Fibroblast of the aortic adventitia (primary cell): ENCODE measurements around the gene CYS1. TPM values are rescaled to one million over a fixed set of nuclear protein-coding genes. Genes with fewer than 3 reads are reported as not detected.

Experiments
- DNase-seq: peaks from one replicate; pipeline ENCODE4 v3.0.0-alpha.2; 2010; ENCODE audit warnings: low read depth
- H3K4me3 ChIP-seq: 2 replicates; pipeline ENCODE4 v1.5.1; 2011; ENCODE audit warnings: low read depth, mild to moderate bottlenecking, control low read depth, low read length, moderate library complexity
- CTCF ChIP-seq: IDR thresholded peaks from 2 replicates; pipeline ENCODE4 v1.5.1; 2011; ENCODE audit warnings: mild to moderate bottlenecking, low read length, control low read depth, inconsistent platforms; ENCODE audit not compliant: insufficient read depth
- total RNA-seq: library from RNA; depleted of rRNA; stranded (reverse); fragments of >200 nt; gene quantifications from 2 replicates; pipeline ENCODE4 v1.2.3, GENCODE V29; 2012; ENCODE audit warnings: low replicate concordance

The CYS1 gene
- total RNA-seq, 1 donor: 3.2 TPM

- DNase-seq: no peak
- H3K4me3 ChIP-seq: peak overlapping the region; percentile 78
- TF ChIP-seq CTCF: no peak
Observed at GRCh38 chr2:10123281-10123680, 43.1 kb upstream of the CYS1 start.

GRCh38 chr2:10122500-10123280 is 42.5 kb upstream of the CYS1 start, which contains the start of gene RRM2:
Gene RRM2, plus strand, starts transcription at chr2:10122739. Its CDS starts 60 bp downstream, at chr2:10122799.
- no peak for TF ChIP-seq CTCF

GRCh38 chr2:10120877-10121574 is 40.8 kb upstream of the CYS1 start:
- H3K4me3 ChIP-seq: peak overlapping the region; percentile 75
- TF ChIP-seq CTCF: no peak
- peak; percentile 15 for DNase-seq

More at GRCh38 chr2:10122500-10123280, 42.5 kb upstream of the CYS1 start, which contains the start of gene RRM2:
- H3K4me3 ChIP-seq: peak within 1 kb of the TSS; percentile 78
- peak; percentile 85 for DNase-seq

GRCh38 chr2:10120158-10120876 is 40.1 kb upstream of the CYS1 start:
- no peak for TF ChIP-seq CTCF
- peak overlapping the region; percentile 75 for H3K4me3 ChIP-seq
- DNase-seq: peak; percentile 77

- peak overlapping the region; percentile 75 for H3K4me3 ChIP-seq
- TF ChIP-seq CTCF: no peak
- DNase-seq: no peak
Observed at GRCh38 chr2:10119601-10120157, 39.5 kb upstream of the CYS1 start.

GRCh38 chr2:10119027-10119325 is 38.8 kb upstream of the CYS1 start:
- no peak overlapping the region for H3K4me3 ChIP-seq
- DNase-seq: no peak
- no peak for TF ChIP-seq CTCF
